NAMALWA (cell line): ENCODE results near the gene LRRC4C.
A peak's percentile ranks its signal among the peaks of the same experiment; 100 is the strongest.

Experiments
- DNase-seq: peaks from one replicate; pipeline ENCODE4 v3.0.0-alpha.2; 2015; ENCODE audit warnings: low spot score

The LRRC4C gene

DNA sequence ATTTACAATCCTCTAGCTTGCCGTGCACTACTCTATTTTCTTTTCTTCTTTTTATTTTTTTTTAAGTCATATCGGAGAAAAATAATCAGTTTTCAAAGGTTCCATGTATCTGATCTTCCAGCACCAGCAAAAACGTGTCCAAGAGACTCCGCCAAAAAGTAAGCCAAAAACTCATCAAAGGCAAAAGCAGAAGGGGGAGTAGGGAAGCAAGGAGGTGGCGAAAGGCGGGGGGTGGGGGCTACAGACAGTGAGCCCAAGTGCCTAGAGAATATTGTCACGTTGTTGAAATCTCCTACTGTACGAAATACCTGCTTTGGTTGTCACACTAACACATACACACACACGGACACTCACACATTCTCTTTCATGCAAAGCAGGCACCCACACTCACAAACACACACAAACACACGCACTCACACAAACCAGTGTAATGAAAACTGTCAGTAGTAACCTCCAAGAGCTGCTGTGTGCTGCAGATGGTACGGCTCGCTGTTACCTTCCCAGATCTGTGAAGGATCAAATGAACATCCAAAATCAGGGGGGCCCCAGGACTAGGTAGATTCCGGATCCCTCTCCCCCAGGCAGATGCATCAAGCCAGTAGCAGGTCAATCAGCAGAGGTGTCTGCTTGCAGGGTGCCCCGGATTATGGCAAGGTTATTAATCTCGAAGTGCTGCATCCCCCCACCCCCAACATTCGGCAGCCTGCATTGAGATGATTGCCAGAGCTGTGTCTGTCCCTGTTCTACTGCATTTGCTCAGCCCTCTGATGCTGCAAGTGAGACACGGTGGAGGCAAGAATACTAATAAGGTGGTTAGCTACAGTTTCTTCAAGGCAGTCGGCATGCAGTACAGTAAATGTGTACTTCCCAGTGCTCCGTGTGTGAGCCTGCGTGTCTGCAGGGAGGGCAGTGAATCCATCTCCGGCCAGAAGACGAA is at the start of gene LRRC4C:
Gene LRRC4C (minus strand): TSS at position 188 of the 937 bp plus-strand sequence.
- no peak for DNase-seq

DNA sequence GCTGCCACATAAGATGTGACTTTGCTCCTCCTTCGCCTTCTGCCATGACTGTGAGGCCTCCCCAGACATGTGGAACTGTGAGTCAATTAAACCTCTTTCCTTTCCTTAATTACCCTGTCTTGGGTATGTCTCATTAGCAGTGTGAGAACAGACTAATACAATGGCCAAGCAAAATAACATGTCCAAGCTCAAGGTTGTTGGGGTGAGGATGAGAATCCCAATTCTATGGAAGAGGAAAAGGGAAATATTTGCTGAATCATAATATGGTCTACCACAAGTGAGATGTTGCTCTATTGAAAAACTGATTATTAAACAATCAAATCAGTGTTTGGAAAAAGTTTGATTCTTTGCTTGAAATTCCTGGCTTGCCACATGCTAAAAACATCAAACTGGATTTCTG is 48.7 kb upstream of the LRRC4C start:
- DNase-seq: no peak

DNA sequence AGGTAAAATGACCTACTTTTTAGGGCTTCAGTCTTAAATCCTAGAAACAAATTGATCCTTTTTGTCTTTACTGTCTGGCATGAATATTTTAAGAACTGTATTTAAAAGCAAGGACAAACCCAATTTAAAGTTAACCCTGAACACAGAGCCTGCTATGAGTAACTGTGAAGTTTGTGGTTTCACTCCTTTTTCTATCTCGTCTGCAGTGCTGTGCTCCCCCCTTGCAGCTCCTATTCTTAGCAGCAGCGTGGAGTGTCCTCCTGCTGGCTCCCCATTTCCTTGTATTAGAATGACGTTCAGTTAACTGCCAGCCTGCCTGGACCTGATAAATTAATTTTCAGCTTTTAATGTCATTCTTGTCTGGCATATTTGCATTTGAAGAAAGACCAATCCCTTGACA is 40.0 kb upstream of the LRRC4C start:
- no peak for DNase-seq

DNA sequence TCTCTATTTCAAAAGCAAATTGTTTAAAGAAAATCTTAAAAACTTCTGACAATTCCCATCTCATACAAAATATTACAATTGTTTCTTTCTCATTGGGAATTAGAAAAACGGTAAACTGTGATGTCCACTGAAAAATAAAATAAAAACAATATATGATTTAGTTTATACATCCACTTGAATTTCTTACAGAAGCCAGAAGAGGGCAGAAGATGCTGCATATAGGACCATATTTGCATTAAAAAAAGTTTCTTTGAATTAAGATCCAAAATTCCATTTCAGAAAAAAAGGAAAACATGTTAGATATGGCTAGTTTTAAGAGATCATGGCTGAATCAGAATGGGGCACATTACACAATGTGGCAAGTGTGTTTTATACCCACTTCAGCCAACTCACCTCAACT is 39.3 kb upstream of the LRRC4C start:
- DNase-seq: peak; percentile 9

DNA sequence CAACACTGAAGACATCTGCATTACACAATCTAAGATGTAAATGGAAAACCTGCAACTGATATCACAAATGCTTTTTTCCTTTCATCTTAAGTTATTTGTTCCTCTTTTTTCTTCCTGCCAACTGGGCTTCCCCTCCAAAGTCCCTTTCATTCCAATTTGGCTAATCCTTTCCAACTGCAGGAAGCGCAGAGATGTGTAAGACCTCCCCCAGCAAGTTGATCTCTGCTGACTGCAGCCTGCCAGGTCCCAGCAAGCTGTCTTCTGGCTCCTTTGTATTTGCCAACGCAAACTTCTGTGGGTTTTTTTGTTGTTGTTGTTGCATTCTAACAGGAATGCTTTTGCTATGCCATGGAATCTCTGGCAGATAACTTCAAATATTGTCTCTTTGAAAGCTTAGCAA is 38.5 kb upstream of the LRRC4C start:
- no peak for DNase-seq

DNA sequence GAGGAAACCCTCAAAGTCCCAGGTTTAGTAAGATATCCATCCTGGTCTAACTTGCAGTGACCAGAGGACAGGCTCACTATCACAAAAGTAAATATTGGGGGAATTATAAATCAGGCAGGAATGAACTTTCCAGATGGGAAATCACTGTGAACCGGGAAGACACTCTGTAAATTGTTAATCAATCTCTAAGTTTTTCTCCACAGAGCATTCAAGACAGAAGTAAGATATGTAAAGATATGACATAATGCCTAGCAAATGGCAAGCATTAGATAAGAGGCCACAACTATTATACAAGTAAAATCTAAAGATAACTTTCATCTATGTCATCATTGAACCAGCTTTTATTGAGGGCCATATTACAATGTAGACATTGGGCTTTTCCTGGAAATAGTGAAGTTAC is 35.3 kb upstream of the LRRC4C start:
- DNase-seq: no peak

DNA sequence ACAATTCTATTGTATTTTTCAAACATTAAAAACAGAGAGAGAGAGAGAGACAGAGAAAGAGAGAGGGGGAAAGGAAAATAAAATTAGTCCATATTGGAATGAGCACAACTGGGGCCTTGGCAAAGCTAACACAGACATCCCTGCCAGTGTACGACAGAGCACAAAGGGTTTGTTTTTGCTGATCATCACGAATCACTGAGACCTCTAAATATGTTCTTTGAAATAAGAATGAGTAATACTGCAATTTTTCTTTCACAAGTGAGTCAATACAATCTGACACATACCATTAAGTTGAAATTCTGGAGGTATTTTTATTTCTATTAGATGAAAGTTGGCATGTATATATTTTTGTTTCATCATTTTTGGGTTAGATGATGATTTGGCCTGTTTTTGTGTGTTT is 27.0 kb upstream of the LRRC4C start:
- DNase-seq: no peak

DNA sequence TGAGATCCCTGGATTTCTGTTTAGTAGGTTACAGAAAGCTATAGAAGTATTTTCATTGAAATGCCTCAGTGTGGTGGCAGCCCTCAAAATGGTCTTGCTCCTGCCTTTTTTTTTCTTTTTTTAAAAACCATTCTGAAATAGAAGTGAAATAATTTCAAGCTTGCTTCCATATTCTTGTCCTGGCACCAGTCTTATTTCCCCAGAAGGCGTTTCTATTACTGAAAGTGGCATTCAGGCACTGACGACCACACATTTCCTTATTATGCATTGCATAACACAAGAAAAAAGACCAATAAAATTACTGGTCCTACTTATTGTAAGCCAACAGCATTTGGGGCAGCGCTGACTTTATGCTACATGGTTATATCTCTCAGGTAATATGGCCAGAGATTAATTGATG is 24.5 kb upstream of the LRRC4C start:
- DNase-seq: no peak

DNA sequence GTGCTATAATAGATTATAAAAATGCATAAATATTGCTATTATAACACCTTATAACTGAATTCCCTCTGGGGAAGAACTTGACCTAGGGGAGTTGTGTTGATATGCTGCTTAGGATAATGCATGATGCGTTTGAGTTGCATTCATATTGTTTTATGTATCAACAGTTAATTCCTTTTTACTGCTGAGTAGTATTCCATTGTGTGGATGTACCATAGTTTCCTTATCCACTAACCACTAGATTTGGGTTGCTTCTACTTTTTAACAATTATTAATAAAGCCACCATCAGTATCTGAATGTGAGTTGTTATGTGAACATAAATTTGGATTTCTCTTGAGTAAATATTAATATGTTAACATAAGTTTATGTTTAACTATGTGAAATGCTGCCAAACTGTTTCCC is 19.7 kb upstream of the LRRC4C start:
- no peak for DNase-seq

DNA sequence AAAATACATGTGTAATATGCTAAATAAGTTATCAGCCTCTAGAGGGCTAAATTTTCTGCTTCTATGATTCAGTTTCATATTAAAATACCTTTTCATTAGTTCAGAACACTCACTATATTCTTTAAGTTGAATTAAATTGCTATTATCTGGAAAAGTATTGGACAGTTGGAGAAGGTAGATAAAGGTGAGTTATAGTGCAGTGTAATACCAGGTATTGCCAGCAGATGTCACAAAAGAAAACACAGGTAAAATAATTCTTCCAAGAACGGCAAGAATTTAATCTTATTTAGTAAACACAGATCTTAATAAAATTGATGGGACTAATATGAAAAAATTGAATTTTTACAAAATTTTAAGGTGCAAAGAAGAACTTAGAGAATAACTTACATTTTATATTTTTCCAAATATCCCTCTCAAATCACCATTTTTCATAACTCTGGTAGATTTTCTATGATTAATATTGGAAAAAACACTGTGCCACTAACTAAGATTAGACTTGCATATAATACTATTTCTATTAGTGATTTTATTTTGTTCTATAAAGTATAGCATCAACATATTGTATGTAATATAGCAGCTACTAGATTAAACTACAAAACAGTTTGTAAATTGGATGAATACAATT is 1.7 kb upstream of the LRRC4C start:
- DNase-seq: peak; percentile 38

DNA sequence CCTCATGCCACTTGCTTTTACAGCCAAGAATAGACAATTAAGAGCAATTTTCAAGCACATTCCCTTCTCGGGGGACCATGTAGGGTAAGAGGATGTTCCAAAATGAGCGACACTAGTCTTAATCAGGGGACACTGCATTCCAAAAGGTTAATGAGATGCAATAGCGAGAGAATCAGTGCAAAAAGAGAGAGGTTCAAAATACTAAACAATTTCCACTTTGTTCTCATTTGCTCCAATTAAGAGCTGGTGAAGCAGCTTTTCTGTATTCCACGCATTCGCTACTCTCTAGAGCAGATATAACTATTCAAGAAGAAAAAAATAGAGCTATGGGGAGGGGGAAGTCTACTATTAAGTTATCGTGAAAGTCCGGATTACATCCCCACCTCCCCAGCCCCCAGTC is 811 bp downstream of the LRRC4C start:
- no peak for DNase-seq

DNA sequence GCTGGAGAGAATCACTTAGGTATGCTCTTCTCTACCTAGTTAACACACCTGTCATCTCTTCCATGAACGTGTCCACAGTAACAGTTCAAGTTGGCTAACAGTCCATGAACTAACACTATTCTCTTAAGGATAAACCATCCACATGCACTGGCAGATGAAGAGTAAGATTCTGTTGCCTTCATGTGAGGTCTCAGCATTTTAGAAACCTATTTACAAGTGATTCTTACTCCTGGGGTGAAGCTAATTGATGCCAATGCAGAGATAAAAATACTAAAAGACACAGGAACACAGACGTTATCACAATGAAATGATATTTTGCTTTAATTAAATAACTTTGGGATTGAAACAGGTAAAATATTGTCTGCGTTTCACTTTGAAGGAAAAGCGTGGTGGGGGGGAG is 1.3 kb downstream of the LRRC4C start:
- DNase-seq: no peak

DNA sequence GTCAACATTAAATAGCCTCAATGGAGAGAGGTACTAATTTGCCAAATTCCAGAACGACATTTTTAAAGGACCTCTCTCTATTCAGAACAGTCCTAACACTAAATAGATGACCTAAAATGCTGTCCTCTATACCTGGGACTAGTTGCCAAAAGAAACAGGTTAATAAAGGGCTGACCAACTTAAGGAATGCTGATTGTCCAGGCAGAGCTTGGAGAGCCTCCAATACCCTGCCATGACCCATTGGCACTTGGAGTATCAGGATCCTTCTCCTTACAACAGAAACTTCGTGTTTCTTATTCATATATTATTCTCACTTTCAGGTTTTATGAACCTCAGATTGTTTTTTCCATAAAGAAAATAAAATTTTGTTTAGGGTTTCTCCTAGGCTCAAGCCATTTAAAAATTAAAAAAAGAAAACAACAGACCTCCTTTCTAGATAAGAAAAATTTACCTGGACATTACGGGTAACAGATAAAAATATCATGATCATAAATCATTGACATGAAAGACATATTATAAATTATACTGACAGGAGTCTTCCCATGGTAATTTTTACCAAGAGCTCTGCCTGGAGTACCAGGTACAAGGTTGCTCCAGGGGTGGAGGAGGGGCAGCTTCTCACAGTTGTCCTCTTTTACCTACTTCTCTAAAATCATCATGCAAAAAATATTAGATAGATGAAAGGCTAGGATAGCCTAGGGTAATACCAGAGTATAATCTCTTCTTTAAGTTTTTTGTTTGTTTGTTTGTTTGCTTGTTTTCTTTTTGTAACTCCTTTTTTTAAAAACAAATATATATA is 2.0 kb downstream of the LRRC4C start:
- no peak for DNase-seq

DNA sequence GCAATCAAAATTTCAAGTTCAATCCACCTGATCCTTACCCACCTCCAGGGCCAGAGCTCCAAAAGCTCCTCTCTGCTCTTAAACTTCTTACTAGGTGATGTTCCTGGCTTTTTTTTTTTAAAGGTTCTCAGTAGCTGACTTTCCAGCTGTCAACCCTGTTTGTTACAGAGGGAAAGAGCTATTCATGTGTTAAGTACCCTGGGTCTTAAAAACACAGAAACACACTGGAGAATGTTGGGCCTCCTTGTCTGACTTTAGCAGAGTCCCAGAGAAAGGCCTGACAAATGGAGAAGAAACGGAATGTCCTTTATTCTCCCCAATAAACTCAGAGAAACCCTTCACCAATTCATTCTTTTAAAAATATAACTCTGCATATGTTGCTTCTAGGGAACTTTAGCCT is 3.2 kb downstream of the LRRC4C start:
- DNase-seq: no peak

DNA sequence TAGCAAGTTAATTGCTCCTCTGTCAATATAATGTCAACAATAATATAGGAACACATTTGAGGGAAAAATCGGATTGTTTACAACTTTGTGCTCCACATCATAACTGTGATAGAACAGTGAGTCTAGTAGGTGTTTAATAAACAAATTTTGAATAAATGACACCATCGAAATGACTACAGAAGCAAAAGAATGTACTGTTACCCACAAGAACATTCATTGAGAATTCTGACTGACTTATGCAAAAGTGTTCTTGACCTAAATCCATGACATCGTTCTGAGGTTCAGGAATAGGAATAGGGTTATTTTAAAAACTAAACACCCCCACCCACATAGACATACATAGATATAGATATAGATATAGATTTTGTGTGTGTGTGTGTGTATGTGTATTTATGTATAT is 8.4 kb downstream of the LRRC4C start:
- DNase-seq: no peak

DNA sequence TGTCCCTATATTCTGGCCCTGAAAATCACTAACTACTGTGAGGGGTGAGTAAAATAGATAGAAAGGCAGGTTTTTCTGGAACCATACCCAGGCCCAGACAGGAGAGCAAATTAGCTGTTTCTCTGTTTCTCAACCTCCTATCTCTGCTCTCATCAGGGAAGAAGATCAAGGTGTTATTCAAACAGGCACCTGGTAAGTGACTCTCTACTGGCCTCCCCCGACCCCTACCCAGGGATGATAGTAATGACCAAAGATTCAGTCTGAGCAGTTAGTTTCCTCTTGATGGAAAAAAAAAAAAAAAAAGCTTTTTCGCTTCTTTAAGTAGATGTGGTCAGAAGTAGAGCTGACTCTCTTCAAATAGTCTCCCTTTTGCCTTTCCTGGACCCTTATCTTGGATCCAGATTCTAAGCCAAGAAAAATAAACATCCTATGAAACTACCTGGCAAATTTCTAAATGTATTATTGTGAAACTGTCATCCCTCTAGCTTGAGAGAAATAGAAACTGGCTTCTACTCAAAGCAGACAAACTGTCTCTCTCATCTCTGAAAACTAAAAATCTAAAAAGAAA is 9.9 kb downstream of the LRRC4C start:
- DNase-seq: no peak

DNA sequence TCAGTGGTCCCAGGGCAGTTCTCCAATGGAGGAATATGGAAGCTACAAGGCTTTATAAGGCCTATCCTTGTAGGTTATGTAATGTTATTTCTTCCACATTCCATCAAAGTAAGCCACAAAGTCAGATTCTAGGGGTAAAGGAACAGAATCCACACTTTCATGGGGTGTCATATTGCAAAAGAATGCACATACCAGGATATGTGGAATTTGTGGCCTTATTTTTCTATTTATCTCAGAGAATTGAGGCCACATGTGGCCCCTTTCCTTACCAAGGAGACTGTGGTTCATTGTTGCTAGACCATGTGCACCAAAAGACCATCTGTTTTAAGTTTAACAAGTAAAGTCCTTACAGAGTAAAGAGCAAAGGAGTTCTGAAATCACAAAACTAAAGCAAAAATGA is 12.9 kb downstream of the LRRC4C start:
- DNase-seq: no peak

DNA sequence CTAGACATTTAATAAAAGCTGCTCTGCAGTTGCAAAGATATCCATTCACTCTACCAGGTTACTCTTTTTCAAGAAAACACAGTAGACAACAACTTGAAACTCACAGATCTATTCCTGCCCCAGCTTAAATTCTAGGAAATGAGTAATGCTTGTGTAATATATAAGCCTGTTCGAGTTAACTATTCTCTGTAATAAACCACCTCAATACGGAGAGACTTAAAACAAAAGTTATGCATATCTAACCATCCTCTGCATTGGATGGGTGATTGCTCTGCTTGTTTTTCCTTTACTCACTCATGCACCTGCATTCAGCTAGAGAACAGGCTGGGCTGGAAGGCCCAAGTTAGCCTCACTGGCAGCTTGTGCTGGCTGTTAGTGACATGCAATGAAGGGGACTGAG is 13.3 kb downstream of the LRRC4C start:
- no peak for DNase-seq

DNA sequence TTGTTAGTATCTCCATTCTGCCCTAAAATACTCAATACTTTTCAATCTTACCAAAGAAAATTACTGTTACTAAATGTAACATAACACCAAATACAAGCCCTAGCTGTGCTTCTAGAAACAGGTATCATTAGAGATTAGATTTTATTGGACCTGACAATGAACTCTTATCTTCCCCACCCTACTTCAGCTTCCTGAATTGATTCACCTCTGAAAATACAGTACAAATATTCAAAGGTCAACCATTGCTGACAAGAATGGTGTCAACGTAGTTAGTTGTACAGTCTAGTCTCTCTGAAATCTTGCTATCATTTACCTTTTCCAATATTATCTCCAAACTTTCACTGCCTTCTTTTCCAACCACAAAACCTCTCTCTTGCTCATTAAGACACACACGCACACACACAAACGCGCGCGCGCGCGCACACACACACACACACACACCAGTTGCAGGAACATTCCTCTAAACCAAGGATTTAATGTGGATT is 22.4 kb downstream of the LRRC4C start:
- no peak for DNase-seq

DNA sequence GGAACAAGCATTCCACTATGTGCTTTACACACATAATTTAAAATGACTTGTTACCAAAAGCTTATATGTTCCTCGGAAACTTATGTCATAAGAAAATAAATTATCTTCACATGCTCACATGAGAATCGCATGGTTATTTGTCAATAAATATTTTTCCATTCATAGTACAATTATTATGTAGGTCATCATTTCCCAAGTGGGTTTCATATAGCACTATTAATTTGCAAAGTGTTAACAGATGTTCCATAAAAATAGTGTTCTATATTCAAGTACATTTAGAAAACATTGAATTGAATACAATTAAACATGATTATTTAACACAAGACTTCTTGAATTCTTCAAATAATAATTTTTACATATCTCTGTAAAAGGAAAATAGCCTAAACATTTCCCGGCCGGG is 23.9 kb downstream of the LRRC4C start:
- DNase-seq: no peak

DNA sequence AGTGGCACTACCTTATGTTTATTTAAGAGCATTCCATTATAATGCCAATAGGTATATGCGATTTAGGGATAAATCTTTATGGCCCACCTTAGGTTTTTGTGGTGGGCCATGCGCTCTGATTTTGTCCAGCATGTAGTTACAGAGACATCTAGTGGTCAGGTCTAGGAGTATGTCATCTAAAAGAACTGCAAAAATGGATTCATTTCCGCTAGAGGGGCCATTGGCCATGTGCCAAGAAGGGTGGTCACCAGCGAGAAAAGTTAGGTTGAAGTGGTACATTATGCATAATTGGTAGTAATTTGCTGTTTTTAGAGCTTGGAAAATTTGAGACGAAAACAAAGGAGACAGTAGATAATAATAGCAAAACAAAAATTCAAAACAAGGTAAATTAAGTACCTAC is 27.7 kb downstream of the LRRC4C start:
- peak; percentile 27 for DNase-seq

DNA sequence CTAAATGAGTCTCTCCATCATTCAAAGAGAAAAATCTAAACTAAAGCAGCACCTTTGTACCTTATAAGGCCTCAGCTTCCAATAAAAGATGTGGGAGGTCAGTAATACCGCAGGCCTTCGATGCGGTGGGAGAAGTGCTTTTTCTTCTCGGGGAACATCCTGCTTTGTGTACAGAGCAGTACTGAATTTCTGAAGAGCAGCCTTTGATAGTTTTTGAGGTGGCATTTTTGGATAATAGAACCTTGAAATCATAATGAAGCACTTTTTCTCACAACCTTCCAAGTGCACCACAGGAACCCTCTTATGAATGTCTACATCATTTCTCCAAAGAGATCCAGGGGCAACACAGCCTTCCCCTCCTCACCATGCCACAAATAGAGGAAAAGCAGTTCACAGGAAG is 39.6 kb downstream of the LRRC4C start:
- DNase-seq: no peak
